Measurements from ENCODE around the gene XYLT1. TPM values are rescaled to one million over a fixed set of nuclear protein-coding genes. Genes with fewer than 3 reads are reported as not detected.
"Not testable (repeated sequence)": the region's sequence is repeated elsewhere in the genome, so short reads cannot be mapped to it uniquely, and the experiment has no call there.

The XYLT1 gene
- polyA plus RNA-seq, 1 donor, result 9.9 TPM

GRCh38 chr16:17313793-17314547, 156.8 kb downstream of the XYLT1 start:
- Histone ChIP-seq H3K9me3 (ENCODE audit: control insufficient read depth, low read depth, low read length) (no peaks in the 10 kb centered on the region), H3K4me3 (ENCODE audit: low read length) (no peak overlapping the region), H3K36me3 (ENCODE audit: control insufficient read depth, insufficient read depth, low read length) (no peaks in the 10 kb centered on the region), H3K27me3 (ENCODE audit: control insufficient read depth, insufficient read depth, low read length) (no peaks in the 10 kb centered on the region), H3K27ac (ENCODE audit: low read length) (peak overlapping the region; percentile 71), H3K4me1 (ENCODE audit: control insufficient read depth, insufficient read depth, low read length) (peaks cover 2% of the 10 kb centered on the region)
- WGBS (ENCODE audit: insufficient coverage, low lambda C conversion rate), result no CpG with 5 or more reads among the region's 7 CpGs
- DNase-seq, result no peak

- DNase-seq, result peak in 1 of 2 donors; percentile 53
- Histone ChIP-seq H3K36me3 (ENCODE audit: control insufficient read depth, insufficient read depth, low read length) (no peaks in the 10 kb centered on the region), H3K27ac (ENCODE audit: low read length) (peak overlapping the region; percentile 71), H3K9me3 (ENCODE audit: control insufficient read depth, low read depth, low read length) (no peaks in the 10 kb centered on the region), H3K27me3 (ENCODE audit: control insufficient read depth, insufficient read depth, low read length) (no peaks in the 10 kb centered on the region), H3K4me3 (ENCODE audit: low read length) (no peak overlapping the region), H3K4me1 (ENCODE audit: control insufficient read depth, insufficient read depth, low read length) (peaks cover 2% of the 10 kb centered on the region)
- WGBS (ENCODE audit: insufficient coverage, low lambda C conversion rate), result no CpG with 5 or more reads among the region's 4 CpGs
Measured at GRCh38 chr16:17313085-17313611, 157.6 kb downstream of the XYLT1 start.

GRCh38 chr16:17312094-17312710, 158.6 kb downstream of the XYLT1 start:
- Histone ChIP-seq H3K27ac (ENCODE audit: low read length) (peak overlapping the region; percentile 59), H3K27me3 (ENCODE audit: control insufficient read depth, insufficient read depth, low read length) (no peaks in the 10 kb centered on the region), H3K4me3 (ENCODE audit: low read length) (no peak overlapping the region), H3K4me1 (ENCODE audit: control insufficient read depth, insufficient read depth, low read length) (peaks cover 11% of the 10 kb centered on the region), H3K36me3 (ENCODE audit: control insufficient read depth, insufficient read depth, low read length) (no peaks in the 10 kb centered on the region), H3K9me3 (ENCODE audit: control insufficient read depth, low read depth, low read length) (no peaks in the 10 kb centered on the region)
- DNase-seq, result peak in 1 of 2 donors; percentile 47
- WGBS (ENCODE audit: insufficient coverage, low lambda C conversion rate), result 67% methylated on average over 1 of the region's 8 CpGs

- DNase-seq, result no peak
- H3K4me3 ChIP-seq (ENCODE audit: low read length), result no peak overlapping the region
Measured at GRCh38 chr16:17311333-17312093, 159.2 kb downstream of the XYLT1 start.

GRCh38 chr16:17309510-17309909, 161.2 kb downstream of the XYLT1 start:
- Histone ChIP-seq H3K27ac (ENCODE audit: low read length) (no peak overlapping the region), H3K4me3 (ENCODE audit: low read length) (no peak overlapping the region), H3K4me1 (ENCODE audit: control insufficient read depth, insufficient read depth, low read length) (peaks cover 22% of the 10 kb centered on the region), H3K27me3 (ENCODE audit: control insufficient read depth, insufficient read depth, low read length) (no peaks in the 10 kb centered on the region), H3K36me3 (ENCODE audit: control insufficient read depth, insufficient read depth, low read length) (no peaks in the 10 kb centered on the region), H3K9me3 (ENCODE audit: control insufficient read depth, low read depth, low read length) (no peaks in the 10 kb centered on the region)
- no peak for DNase-seq
- no CpG with 5 or more reads among the region's 3 CpGs for whole genome bisulfite sequencing (ENCODE audit: insufficient coverage, low lambda C conversion rate)

More at GRCh38 chr16:17311333-17312093, 159.2 kb downstream of the XYLT1 start:
- no peaks in the 10 kb centered on the region for H3K9me3 ChIP-seq (ENCODE audit: control insufficient read depth, low read depth, low read length)
- peak overlapping the region; percentile 59 for H3K27ac ChIP-seq (ENCODE audit: low read length)
- no peaks in the 10 kb centered on the region for H3K27me3 ChIP-seq (ENCODE audit: control insufficient read depth, insufficient read depth, low read length)
- H3K36me3 ChIP-seq (ENCODE audit: control insufficient read depth, insufficient read depth, low read length), result no peaks in the 10 kb centered on the region
- peaks cover 11% of the 10 kb centered on the region for H3K4me1 ChIP-seq (ENCODE audit: control insufficient read depth, insufficient read depth, low read length)
- WGBS (ENCODE audit: insufficient coverage, low lambda C conversion rate), result no CpG with 5 or more reads among the region's 9 CpGs

- peaks cover 36% of the 10 kb centered on the region for H3K4me1 ChIP-seq (ENCODE audit: control insufficient read depth, insufficient read depth, low read length)
- H3K9me3 ChIP-seq (ENCODE audit: control insufficient read depth, low read depth, low read length), result no peaks in the 10 kb centered on the region
- no peaks in the 10 kb centered on the region for H3K27me3 ChIP-seq (ENCODE audit: control insufficient read depth, insufficient read depth, low read length)
- H3K4me3 ChIP-seq (ENCODE audit: low read length), result no peak overlapping the region
- no peaks in the 10 kb centered on the region for H3K36me3 ChIP-seq (ENCODE audit: control insufficient read depth, insufficient read depth, low read length)
- WGBS (ENCODE audit: insufficient coverage, low lambda C conversion rate), result no CpG with 5 or more reads among the region's 2 CpGs
- DNase-seq, result peak in 1 of 2 donors; percentile 66
- no peak overlapping the region for H3K27ac ChIP-seq (ENCODE audit: low read length)
Measured at GRCh38 chr16:17308186-17308585, 162.6 kb downstream of the XYLT1 start.

- no CpG with 5 or more reads among the region's 1 CpG for WGBS (ENCODE audit: insufficient coverage, low lambda C conversion rate)
- no peaks in the 10 kb centered on the region for H3K9me3 ChIP-seq (ENCODE audit: control insufficient read depth, low read depth, low read length)
- peaks cover 39% of the 10 kb centered on the region for H3K4me1 ChIP-seq (ENCODE audit: control insufficient read depth, insufficient read depth, low read length)
- no peak overlapping the region for H3K4me3 ChIP-seq (ENCODE audit: low read length)
- no peaks in the 10 kb centered on the region for H3K36me3 ChIP-seq (ENCODE audit: control insufficient read depth, insufficient read depth, low read length)
- H3K27me3 ChIP-seq (ENCODE audit: control insufficient read depth, insufficient read depth, low read length), result no peaks in the 10 kb centered on the region
- no peak for DNase-seq
- H3K27ac ChIP-seq (ENCODE audit: low read length), result no peak overlapping the region
Measured at GRCh38 chr16:17307504-17307903, 163.3 kb downstream of the XYLT1 start.

GRCh38 chr16:17306745-17307144, 164.0 kb downstream of the XYLT1 start:
- H3K9me3 ChIP-seq (ENCODE audit: control insufficient read depth, low read depth, low read length), result no peaks in the 10 kb centered on the region
- no CpG with 5 or more reads among the region's 3 CpGs for WGBS (ENCODE audit: insufficient coverage, low lambda C conversion rate)
- H3K36me3 ChIP-seq (ENCODE audit: control insufficient read depth, insufficient read depth, low read length), result no peaks in the 10 kb centered on the region
- no peak overlapping the region for H3K27ac ChIP-seq (ENCODE audit: low read length)
- H3K27me3 ChIP-seq (ENCODE audit: control insufficient read depth, insufficient read depth, low read length), result no peaks in the 10 kb centered on the region
- no peak overlapping the region for H3K4me3 ChIP-seq (ENCODE audit: low read length)
- peaks cover 44% of the 10 kb centered on the region for H3K4me1 ChIP-seq (ENCODE audit: control insufficient read depth, insufficient read depth, low read length)
- no peak for DNase-seq

- 88% methylated on average over 3 of the region's 9 CpGs for WGBS (ENCODE audit: insufficient coverage, low lambda C conversion rate)
- not testable (repeated sequence) for H3K27me3 ChIP-seq (ENCODE audit: control insufficient read depth, insufficient read depth, low read length); H3K4me3 ChIP-seq (ENCODE audit: low read length); H3K36me3 ChIP-seq (ENCODE audit: control insufficient read depth, insufficient read depth, low read length); H3K9me3 ChIP-seq (ENCODE audit: control insufficient read depth, low read depth, low read length); H3K27ac ChIP-seq (ENCODE audit: low read length); DNase-seq
- H3K4me1 ChIP-seq (ENCODE audit: control insufficient read depth, insufficient read depth, low read length), result peaks cover 45% of the 10 kb centered on the region
Measured at GRCh38 chr16:17306211-17306610, 164.5 kb downstream of the XYLT1 start.

- Histone ChIP-seq H3K4me1 (ENCODE audit: control insufficient read depth, insufficient read depth, low read length) (peaks cover 43% of the 10 kb centered on the region), H3K27ac (ENCODE audit: low read length) (no peak overlapping the region), H3K4me3 (ENCODE audit: low read length) (no peak overlapping the region), H3K9me3 (ENCODE audit: control insufficient read depth, low read depth, low read length) (no peaks in the 10 kb centered on the region), H3K27me3 (ENCODE audit: control insufficient read depth, insufficient read depth, low read length) (no peaks in the 10 kb centered on the region), H3K36me3 (ENCODE audit: control insufficient read depth, insufficient read depth, low read length) (no peaks in the 10 kb centered on the region)
- no peak for DNase-seq
- no CpG with 5 or more reads among the region's 6 CpGs for WGBS (ENCODE audit: insufficient coverage, low lambda C conversion rate)
Measured at GRCh38 chr16:17305694-17306093, 165.1 kb downstream of the XYLT1 start.
